ENCODE results near the gene LRP1B.

DNA sequence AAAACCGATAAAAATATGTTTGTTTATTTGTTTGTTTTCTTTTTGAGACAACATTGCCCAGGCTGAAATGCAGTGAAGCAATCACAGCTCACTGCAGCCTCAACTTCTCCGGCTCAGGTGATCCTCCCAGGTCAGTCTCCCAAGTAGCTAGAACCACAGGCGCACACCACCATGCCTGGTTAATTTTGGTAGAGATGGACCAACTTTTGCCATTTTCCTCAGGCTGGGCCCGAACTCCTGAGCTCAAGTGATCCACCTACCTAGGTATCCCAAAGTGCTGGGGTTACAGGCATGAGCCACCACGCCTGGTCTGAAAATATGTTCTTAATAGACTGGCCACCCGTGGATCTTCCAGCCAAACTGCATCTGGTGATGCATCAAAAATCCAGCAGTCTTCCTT is 1867.9 kb downstream of the LRP1B start:
- TF ChIP-seq, protein P1, sequence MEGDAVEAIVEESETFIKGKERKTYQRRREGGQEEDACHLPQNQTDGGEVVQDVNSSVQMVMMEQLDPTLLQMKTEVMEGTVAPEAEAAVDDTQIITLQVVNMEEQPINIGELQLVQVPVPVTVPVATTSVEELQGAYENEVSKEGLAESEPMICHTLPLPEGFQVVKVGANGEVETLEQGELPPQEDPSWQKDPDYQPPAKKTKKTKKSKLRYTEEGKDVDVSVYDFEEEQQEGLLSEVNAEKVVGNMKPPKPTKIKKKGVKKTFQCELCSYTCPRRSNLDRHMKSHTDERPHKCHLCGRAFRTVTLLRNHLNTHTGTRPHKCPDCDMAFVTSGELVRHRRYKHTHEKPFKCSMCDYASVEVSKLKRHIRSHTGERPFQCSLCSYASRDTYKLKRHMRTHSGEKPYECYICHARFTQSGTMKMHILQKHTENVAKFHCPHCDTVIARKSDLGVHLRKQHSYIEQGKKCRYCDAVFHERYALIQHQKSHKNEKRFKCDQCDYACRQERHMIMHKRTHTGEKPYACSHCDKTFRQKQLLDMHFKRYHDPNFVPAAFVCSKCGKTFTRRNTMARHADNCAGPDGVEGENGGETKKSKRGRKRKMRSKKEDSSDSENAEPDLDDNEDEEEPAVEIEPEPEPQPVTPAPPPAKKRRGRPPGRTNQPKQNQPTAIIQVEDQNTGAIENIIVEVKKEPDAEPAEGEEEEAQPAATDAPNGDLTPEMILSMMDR (IDR thresholded peaks at IDR 0.05; ENCODE audit: low read length) = no peak
- no peak for TF ChIP-seq EZH2 (IDR thresholded peaks at IDR 0.05; ENCODE audit: borderline replicate concordance, low read length)
